Esophagus muscularis mucosa (tissue), 4 donors: ENCODE data around the gene BPIFB4. TPM values are rescaled to one million over a fixed set of nuclear protein-coding genes. Genes with fewer than 3 reads are reported as not detected.
A peak's percentile ranks its signal among the peaks of the same experiment; 100 is the strongest.
"Not testable (repeated sequence)": the region's sequence is repeated elsewhere in the genome, so short reads cannot be mapped to it uniquely, and the experiment has no call there.

ENCODE experiments used
- DNase-seq: peaks from one replicate; pipeline ENCODE4 v3.0.0-alpha.2; 2017; ENCODE audit errors: extremely low spot score
- H3K27ac ChIP-seq, 4 donors: fragments of 200-600 bp; sonication (generic); replicated peaks in 1 of 4; 1 replicate in 3 of 4; 2 replicates in 1 of 4; pipeline ENCODE4 v1.5.1; 2016 to 2019; ENCODE audit warnings: mild to moderate bottlenecking in 1 of 4
- H3K27me3 ChIP-seq, 4 donors: fragments of 200-600 bp; sonication (generic); one replicate each; pipeline versions ENCODE4 v1.5.1 to v1.6.0; 2016 to 2019
- H3K36me3 ChIP-seq, 4 donors: fragments of 200-600 bp; sonication (generic); one replicate each; pipeline ENCODE4 v1.5.1; 2016 to 2019
- H3K4me1 ChIP-seq, 4 donors: fragments of 200-600 bp; sonication (generic); one replicate each; pipeline ENCODE4 v1.5.1; 2016 to 2019
- H3K4me3 ChIP-seq, 4 donors: fragments of 200-600 bp; sonication (generic); 1 replicate in 2 of 4; 2 replicates in 2 of 4; pipeline ENCODE4 v1.5.1; 2016 to 2019; ENCODE audit warnings: mild to moderate bottlenecking in 4 of 4, moderate library complexity in 1 of 4
- H3K9me3 ChIP-seq, 4 donors: fragments of 200-600 bp; sonication (generic); 1 replicate in 3 of 4; 2 replicates in 1 of 4; pipeline ENCODE4 v1.5.1; 2016 to 2019
- EP300 ChIP-seq: sonication (generic); formaldehyde crosslinking; IDR thresholded peaks from one replicate; pipeline ENCODE4 v1.6.1; 2017; ENCODE audit warnings: antibody characterized with exemption
- POLR2A ChIP-seq: fragments of 450-650 bp; IDR thresholded peaks from one replicate; pipeline ENCODE4 v1.6.1; 2017; ENCODE audit warnings: antibody characterized with exemption, moderate library complexity, mild to moderate bottlenecking, low read depth
- POLR2AphosphoS5 ChIP-seq, 2 donors: sonication (generic); formaldehyde crosslinking; IDR thresholded peaks; one replicate each; pipeline ENCODE4 v1.6.1; 2017; ENCODE audit warnings: antibody characterized with exemption in 2 of 2
- WGBS: methylation state at CpG from one replicate; pipeline ENCODE4 v1.1.5; 2018; 5-methylcytosine and 5-hydroxymethylcytosine counted together
- intact Hi-C: fragments of 100-400 bp; cut with DNase I; formaldehyde crosslinking; loops from one replicate; pipeline ENCODE4 v1.15.1; 2023
- total RNA-seq, 4 donors: library from RNA; depleted of rRNA; stranded (reverse); fragments of >200 nt; gene quantifications; one replicate each; pipeline versions ENCODE4 v1.1.0 to v1.2.1, GENCODE V29; 2016
- TF ChIP-seq, protein P1 (sequence below), 3 experiments: fragments of 200-600 bp in 2 of 3; fragments of 450-650 bp in 1 of 3; sonication (generic) in 2 of 3; IDR thresholded peaks; one replicate each; pipeline ENCODE4 v1.5.1; 2017 to 2019; ENCODE audit warnings: antibody characterized with exemption in 3 of 3, mild to moderate bottlenecking in 2 of 3, moderate library complexity in 1 of 3

Gene BPIFB4
- total RNA-seq, 4 donors from 2014 or later, result not detected

DNA sequence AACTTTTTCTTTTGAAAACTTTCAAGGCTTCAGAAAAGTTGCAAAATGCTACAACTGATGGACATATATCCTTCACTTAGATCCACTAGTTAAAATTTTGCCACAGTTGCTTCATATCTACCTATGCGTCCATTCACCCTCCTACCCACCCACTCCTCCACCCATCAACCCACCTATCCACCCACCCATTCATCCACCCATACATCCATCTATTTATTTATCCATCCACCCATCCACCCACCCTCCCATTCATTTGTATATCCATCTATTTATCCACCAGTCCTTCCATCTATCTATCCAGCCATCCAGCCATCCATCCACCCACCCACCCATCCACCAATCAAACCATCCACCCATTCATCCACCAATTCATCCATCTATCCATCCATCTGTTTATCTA is 13.6 kb downstream of the BPIFB4 start:
- Histone ChIP-seq H3K27ac (no peak overlapping the region), H3K9me3 (no peaks in the 10 kb centered on the region), H3K4me1 (peaks cover 0 to 8% (median 0%) of the 10 kb centered on the region in 4 donors), H3K27me3 (peaks cover 0 to 14% (median 0%) of the 10 kb centered on the region in 4 donors), H3K36me3 (no peaks in the 10 kb centered on the region), H3K4me3 (no peak overlapping the region)
- 84% methylated on average over 1 of the region's 1 CpG for WGBS
- no peak for DNase-seq
- intact Hi-C loops, result no loop called here
- TF ChIP-seq, protein P1, sequence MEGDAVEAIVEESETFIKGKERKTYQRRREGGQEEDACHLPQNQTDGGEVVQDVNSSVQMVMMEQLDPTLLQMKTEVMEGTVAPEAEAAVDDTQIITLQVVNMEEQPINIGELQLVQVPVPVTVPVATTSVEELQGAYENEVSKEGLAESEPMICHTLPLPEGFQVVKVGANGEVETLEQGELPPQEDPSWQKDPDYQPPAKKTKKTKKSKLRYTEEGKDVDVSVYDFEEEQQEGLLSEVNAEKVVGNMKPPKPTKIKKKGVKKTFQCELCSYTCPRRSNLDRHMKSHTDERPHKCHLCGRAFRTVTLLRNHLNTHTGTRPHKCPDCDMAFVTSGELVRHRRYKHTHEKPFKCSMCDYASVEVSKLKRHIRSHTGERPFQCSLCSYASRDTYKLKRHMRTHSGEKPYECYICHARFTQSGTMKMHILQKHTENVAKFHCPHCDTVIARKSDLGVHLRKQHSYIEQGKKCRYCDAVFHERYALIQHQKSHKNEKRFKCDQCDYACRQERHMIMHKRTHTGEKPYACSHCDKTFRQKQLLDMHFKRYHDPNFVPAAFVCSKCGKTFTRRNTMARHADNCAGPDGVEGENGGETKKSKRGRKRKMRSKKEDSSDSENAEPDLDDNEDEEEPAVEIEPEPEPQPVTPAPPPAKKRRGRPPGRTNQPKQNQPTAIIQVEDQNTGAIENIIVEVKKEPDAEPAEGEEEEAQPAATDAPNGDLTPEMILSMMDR (IDR thresholded peaks at IDR 0.05), result no peak
- no peak for TF ChIP-seq POLR2AphosphoS5 (IDR thresholded peaks at IDR 0.05)
- TF ChIP-seq EP300, result no peak

DNA sequence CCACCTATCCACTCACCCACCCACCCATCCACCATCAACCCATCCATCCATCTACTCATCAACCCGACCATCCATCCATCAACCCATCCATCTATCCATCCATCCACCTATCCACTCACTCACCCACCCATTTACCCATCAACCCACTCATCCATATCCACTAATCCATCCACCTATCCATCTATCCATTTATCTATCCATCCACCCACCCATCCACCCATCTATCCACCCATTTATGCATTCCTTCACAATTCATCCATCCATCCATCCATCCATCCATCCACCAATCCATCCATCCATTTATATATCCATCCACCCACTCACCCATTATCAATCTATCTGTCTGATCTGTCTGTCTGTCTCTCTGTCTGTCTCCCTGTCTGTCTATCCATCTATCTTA is 14.1 kb downstream of the BPIFB4 start:
- Histone ChIP-seq H3K4me3 (no peak overlapping the region), H3K27me3 (peaks cover 0 to 14% (median 0%) of the 10 kb centered on the region in 4 donors), H3K27ac (no peak overlapping the region), H3K36me3 (no peaks in the 10 kb centered on the region), H3K4me1 (peaks cover 0 to 8% (median 0%) of the 10 kb centered on the region in 4 donors), H3K9me3 (no peaks in the 10 kb centered on the region)
- 45% methylated on average over 1 of the region's 1 CpG for WGBS
- intact Hi-C loops, result no loop called here
- no peak for DNase-seq
- TF ChIP-seq, protein P1 (IDR thresholded peaks at IDR 0.05), result no peak
- TF ChIP-seq EP300, result no peak

DNA sequence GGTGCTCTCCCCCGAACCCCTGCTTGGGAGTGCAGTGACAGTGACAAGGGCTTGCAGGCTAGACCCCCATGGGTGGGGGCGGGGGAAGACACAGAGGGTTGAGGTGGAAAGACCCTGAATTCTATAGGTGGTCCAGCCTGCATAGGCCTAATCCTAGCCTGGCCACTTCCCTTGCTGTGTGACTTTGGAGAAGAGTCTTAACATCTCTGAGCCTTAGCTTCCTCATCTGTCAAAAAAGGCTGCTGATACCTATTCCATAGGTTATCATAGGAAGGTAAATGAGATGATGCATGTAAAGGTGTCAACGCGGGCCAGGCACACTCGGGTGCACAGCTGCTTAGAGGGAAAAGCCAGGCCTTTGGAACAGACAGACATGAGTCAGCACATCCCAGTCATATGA is 15.8 kb downstream of the BPIFB4 start:
- no peaks in the 10 kb centered on the region for H3K36me3 ChIP-seq
- no peak overlapping the region for H3K27ac ChIP-seq
- peaks cover 0 to 8% (median 0%) of the 10 kb centered on the region in 4 donors for H3K4me1 ChIP-seq
- H3K27me3 ChIP-seq, result no peaks in the 10 kb centered on the region
- H3K9me3 ChIP-seq, result no peaks in the 10 kb centered on the region
- WGBS, result 92% methylated on average over 5 of the region's 5 CpGs
- H3K4me3 ChIP-seq, result no peak overlapping the region
- DNase-seq, result no peak
- TF ChIP-seq, protein P1 (IDR thresholded peaks at IDR 0.05), result no peak
- no peak for TF ChIP-seq POLR2AphosphoS5 (IDR thresholded peaks at IDR 0.05)
- no peak for TF ChIP-seq EP300
- no peak for TF ChIP-seq POLR2A
- intact Hi-C loops, result no loop called here

DNA sequence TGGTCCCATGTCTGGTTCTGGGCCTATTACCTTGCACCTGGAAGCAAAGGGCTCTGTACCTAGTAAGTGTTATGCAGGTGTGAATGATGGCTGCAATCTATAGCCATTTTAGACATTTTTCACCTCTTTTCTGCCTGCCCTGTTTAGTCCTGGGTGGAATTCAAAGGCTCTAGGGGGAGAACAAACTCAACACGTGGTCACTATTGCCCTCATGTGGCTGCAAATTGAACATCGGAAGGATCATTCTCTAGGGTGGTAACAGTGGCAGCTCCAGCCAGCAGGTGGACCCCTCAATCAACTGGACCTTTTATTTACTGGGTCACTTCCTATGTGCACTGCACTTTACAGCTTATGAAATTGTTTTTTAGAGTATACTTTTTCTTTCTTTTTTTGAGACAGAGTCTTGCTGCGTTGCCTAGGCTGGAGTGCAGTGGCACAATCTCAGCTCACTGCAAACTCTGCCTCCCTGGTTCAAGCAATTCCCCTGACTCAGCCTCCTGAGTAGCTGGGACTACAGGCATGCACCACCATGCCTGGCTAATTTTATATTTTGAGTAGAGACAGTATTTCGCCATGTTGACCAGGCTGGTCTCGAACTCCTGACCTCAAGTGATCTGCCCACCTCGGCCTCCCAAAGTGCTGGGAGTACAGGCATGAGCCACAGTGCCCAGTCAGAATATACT is 16.6 kb downstream of the BPIFB4 start:
- H3K36me3 ChIP-seq, H3K27me3 ChIP-seq, H3K27ac ChIP-seq, DNase-seq, H3K4me1 ChIP-seq, H3K4me3 ChIP-seq, intact Hi-C loops, H3K9me3 ChIP-seq: not testable (repeated sequence)
- 59% methylated on average over 6 of the region's 6 CpGs for WGBS
- TF ChIP-seq, protein P1 (IDR thresholded peaks at IDR 0.05), result peak; percentile 21 to 30 (median 21)

DNA sequence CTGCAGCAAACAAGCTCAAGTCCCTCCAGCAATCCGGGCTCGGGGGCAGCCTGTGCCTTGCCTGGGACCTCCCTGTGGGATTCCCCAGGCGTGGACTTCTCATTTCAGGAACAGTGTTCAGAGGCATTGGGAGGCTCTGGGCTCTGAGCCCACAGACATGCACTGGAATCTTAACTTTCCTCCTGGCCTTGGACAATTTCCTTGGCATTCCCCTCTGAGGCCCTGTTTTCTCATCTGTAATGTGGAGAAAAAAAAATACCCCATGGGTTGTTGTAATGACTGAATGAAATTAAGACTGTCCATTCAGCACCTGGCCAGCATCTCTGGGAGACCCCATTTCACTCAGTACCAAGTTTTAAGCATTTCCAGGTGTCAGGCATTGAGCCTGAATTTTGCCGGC is 17.6 kb downstream of the BPIFB4 start:
- intact Hi-C loops, result no loop called here
- Histone ChIP-seq H3K27me3 (peaks cover 0 to 3% (median 0%) of the 10 kb centered on the region in 4 donors), H3K27ac (no peak overlapping the region), H3K4me3 (no peak overlapping the region), H3K36me3 (no peaks in the 10 kb centered on the region), H3K9me3 (no peaks in the 10 kb centered on the region), H3K4me1 (peaks cover 0 to 8% (median 0%) of the 10 kb centered on the region in 4 donors)
- TF ChIP-seq POLR2A (no peak), EP300 (no peak), POLR2AphosphoS5 (IDR thresholded peaks at IDR 0.05) (no peak)
- TF ChIP-seq, protein P1 (IDR thresholded peaks at IDR 0.05), result no peak
- DNase-seq, result no peak
- WGBS, result 48% methylated on average over 4 of the region's 4 CpGs
